HG03460 (cell line): ENCODE results near the gene DHX34.
"Not testable (repeated sequence)": the region's sequence is repeated elsewhere in the genome, so short reads cannot be mapped to it uniquely, and the experiment has no call there.

Experiments used
- ATAC-seq: cut with Tn5 transposase; IDR thresholded peaks from one replicate; pipeline ENCODE4 v1.9.1; 2021; ENCODE audit not compliant: unreplicated experiment

The DHX34 gene

DNA sequence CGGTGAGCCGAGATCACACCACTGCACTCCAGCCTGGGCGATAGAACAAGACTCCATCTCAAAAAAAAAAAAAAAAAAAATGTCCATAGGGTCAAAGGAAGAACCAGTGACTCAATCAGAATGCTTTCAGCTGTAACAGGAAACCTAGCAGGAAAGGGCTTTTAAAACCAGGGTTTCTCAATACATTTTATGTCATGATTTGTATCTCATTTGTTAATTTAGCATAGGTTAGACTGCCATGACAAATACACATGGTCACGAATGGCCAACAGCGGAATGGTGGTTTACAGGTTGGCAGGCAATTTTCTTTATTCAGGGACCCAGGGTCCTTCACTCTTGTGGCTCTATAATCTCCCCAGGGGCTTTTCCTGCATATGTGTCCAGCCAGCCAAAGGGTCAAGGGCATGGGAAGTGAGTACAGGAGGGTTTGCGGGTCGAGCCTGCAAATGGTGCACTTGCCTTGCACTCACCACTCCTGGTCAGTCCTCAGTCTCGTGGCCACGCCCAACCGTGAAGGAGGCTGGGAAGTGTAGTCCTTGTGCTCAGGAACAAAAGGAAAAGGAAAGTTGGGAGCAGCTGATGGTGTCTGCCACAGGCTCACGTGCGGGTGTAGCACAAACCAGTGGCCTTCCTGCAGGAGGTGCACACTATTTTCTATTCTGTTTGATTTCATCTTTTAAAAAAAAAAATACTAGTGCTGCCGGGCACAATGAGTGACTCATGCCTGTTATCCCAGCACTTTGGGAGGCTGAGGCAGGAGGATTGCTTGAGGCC lies 14.8 kb downstream of the DHX34 start:
- no peak for ATAC-seq

DNA sequence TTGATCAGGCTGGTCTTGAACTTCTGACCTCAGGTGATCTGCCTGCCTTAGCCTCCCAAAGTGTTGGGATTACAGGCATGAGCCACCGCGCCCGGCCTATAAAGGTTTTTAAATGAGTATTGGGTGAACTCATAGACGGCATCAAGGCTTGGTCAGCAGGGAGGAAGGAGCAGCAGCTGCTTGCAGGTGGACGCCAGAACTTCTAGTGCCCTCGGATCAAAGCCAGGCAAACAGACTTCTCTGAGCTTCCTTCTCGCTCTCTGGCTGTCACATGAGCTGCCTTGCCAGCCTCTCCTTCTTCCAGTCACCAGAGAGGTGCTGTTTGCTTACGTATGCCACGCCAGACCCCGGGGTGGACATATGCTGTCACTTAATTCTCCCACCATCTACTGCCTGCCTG lies 16.3 kb downstream of the DHX34 start:
- ATAC-seq: not testable (repeated sequence)

DNA sequence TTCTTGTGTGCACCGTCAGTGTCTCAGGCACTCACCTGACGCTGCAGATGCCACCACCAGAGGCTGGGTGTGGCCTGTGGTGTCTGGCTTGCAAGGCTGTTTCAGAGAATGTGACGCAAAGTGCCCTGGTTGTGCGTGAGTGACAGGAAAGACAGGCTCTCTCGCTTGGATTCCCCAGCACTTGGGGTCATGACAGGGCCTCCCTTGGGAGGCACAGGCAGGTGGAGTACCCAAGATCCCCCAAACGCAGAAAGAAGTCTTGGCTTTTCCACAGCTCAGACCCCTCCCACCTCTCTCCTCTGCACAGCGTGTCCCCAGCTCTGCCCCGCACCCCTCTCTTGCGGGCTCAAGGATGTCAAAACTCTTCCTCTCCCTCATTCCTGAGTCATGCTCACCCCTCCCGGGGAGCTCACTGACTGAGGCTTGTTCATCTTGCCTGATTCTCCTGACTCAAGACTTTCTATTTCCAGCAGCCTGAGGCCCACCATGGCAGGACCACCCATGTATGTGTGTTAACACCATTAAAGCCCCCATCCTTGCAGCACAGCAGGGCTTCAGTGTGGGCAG lies 21.0 kb downstream of the DHX34 start:
- ATAC-seq: no peak

DNA sequence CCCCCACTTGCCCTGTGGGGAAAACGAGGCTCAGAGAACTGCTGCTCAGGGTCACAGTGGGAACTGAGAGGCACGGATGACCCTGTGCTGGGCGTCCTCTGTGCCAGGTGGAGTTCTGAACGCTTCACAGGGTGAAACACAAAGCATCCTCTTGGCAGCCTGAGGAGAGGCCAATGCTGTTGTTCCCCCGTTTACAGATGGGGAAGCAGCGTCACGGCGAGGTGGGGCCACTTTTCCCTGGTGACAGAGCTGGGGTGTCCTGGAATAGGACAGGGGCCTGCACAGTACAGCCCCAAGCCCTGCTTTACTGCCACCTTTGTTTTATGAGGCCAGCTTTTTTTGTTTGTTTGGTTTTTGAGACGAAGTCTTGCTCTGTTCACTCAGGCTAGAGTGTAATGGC lies 22.1 kb downstream of the DHX34 start:
- ATAC-seq: no peak

DNA sequence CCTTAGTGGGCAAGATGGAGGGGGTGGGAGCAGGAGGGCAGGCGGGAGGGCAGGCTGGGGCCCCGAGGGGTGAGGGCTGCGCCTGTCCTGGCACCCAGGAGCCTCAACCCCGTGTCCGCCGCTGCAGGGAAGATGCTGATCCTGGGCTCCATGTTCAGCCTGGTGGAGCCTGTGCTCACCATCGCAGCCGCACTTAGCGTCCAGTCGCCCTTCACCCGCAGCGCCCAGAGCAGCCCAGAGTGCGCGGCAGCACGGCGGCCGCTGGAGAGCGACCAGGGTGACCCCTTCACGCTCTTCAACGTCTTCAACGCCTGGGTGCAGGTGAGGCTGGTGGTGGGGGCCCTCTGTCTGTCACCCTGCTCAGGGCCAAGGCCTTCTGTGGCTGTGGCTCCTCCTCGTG lies 23.5 kb downstream of the DHX34 start:
- no peak for ATAC-seq

DNA sequence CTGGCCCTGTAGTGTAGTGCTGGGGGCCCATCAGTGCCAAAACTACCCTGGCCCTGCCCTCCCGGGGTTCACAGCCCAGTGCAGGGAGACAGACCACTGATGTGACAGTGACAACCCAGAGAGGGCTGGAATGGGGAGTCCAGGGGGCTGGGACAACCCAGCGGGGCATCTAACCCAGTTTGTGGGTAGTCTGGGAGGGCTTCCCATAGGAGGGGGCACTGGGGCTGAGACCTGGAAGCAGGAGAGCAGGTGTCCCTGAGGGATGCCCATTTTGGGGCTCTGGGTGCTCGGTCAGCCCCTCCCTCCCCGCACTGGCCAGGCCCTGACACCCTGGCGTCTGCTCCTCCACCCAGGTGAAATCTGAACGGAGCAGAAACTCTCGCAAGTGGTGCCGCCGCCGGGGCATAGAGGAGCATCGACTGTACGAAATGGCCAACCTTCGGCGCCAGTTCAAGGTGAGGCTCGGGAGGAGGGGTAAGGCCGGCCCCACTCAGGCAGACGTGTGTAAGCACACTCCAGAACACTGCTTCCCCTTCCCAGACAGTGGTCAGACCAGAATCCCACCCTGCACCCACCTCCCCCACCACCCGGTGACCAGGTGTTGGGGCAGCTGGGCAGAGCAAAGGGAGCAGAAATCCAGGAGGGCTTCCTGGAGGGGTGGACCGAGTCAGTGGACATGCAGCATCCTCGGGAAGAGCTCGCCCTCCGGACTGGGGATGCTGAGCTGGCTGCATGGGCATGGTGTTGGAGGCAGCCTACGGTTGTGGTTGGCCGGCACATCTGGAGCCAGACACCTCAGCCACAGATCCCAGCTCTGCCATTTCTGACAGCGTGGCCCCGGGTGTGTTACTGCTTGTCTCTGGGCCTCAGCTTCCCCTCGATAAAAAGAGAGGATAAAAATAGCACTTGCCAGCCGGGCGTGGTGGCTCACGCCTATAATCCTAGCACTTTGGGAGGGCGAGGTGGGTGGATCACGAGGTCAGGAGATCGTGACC lies 24.4 kb downstream of the DHX34 start:
- ATAC-seq: no peak

DNA sequence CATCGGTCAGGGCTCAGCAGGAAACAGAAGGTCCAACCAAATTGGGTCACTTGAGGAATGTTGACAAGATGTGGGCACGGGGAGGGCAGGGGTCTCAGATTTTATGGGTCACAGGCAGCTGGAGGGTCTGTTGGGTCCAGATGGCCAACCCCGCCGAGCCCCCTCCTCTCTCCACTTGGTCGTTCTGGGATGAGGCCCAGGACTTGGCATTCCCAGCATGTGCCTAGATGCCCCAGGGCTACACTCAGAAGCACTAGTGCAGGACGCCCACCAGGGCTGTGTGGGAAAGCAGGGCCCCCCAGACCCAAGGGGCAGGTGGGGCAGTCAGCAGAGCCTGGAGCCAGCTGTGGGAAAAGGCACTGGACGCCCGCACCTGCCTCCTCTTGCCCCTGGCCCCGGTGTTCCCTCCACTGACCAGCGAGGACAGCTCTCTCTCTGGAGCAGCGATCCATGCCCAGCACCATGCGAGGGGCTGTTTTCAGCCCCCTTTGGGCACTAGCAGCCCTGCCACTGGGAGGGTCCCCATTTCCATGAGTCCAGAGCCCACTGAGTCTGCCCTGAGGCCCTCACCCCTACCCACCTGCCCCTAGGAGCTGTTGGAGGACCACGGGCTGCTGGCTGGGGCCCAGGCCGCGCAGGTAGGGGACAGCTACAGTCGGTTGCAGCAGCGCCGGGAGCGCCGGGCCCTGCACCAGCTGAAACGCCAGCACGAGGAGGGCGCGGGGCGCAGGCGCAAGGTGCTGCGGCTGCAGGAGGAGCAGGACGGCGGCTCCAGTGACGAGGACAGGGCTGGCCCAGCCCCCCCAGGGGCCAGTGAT lies 26.0 kb downstream of the DHX34 start:
- ATAC-seq: no peak

DNA sequence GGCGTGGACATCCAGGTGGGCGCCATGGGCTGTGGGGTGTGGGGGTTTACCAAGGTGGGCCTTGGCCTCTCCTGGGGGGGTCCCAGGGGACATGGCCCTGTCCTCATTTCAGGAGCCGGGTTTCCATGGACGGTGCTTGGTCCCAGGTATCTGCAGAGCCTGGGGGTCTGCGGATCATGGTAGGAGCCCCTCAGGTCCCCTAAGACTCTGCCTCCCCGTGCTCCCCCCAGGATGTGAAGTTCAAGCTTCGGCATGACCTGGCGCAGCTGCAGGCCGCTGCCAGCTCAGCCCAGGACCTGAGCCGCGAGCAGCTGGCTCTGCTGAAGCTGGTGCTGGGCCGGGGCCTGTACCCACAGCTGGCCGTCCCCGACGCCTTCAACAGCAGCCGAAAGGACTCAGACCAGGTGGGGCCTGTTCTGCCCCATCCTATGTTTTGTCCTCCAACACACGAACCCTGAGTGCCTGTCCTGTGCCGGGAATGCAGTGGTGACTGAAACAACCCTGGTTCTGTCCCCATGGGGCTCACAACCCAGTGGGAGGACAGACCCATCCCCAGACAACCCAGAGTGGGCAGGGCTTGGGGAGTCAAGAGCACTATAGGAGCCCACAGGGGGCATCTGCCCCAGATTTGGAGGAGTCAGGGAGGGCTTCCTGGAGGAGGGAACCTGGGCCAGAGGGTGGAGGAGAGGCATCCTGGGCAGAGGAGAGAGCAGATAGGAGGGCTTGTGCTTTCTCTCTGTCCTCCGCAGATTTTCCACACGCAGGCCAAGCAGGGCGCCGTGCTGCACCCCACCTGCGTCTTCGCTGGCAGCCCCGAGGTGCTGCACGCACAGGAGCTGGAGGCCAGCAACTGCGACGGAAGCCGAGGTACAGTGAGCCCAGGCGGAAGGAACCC lies 26.8 kb downstream of the DHX34 start:
- ATAC-seq: no peak

DNA sequence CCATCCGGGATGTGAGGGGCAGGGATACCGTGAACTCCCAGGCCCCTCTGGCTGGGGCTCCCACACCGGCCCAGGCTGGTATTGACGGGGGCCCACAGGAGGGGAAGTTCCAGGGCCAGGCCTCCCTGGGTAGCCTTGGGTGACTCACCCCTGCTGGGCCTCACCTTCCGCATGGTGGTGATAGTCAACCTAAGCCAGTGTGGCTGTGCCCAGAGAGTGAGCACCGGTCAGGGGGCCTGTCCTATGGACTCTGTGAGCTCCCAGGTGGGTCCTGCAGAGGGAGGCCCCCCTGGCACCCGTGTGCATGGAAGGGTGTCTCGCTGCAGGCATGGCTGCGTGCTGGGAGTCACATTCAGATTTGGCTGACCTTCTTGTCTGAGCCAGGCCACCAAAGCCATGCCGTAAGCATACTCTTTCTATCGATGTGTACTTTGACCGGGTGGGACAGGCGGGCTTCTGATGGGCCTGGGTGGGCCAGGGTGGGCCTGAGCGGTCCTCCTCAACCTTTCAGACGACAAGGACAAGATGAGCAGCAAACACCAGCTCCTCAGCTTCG lies 27.6 kb downstream of the DHX34 start:
- ATAC-seq: no peak

DNA sequence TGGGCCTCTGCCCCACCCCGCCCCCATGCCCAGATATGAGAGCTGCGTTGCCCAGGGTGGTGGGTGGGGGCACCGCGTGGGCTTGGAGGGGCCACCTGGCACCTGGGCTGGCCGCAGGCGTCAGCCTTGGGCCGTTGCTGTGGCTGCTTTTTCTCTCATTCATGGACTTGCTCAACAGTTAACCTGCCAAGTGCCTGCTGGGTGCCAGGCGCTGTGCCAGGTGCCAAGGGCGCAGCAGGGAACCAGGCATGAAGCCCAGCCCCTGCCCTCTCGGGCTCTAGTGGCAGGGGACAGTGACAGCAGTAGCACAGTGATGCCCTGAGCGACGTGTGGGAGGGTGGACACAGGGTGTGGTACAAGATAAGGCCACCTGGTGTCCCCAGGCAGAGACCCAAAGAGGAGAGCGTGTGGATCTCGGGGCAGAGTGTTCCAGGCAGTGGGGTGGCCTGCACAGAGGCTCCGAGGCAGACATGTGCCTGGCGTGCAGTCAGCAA lies 28.1 kb downstream of the DHX34 start:
- no peak for ATAC-seq

DNA sequence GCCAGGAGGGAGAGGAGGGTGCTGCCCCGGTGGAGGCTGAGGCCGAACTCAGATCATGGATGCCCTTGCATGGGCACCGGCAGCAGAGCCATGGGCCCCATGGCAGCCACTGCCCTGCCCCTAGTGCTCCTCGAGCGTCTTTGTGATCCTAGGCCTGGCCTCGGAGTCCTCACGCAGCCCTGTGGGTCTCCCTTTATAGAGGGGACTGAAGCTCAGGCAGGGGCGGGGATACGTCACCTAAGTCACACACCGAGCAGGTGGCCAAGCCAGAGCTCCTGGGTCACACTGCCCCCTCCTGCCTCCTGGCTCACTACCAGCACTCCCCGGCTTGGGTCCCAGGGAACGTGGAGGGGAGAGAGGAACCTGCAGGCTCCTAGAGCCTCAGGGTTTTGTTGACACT lies 28.7 kb downstream of the DHX34 start:
- ATAC-seq: no peak

DNA sequence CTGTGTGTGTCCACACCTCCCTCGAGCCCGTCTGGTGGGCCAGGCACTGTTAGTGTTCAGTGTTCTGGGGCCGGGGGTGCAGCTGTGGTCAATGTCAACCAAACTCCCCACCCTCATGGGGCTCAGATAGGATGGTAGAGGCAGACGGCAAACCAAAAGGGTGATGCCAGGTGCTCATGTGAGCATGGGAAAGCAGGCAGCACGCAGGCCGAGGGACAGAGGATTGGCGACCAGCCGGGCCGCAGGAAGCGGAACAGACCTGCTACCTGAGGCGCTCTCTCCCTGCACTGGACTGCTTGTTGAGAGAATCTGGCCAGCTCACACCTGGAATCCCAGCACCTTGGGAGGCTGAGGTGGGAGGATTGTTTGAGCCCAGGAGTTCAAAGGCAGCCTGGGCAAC lies 29.1 kb downstream of the DHX34 start:
- no peak for ATAC-seq

DNA sequence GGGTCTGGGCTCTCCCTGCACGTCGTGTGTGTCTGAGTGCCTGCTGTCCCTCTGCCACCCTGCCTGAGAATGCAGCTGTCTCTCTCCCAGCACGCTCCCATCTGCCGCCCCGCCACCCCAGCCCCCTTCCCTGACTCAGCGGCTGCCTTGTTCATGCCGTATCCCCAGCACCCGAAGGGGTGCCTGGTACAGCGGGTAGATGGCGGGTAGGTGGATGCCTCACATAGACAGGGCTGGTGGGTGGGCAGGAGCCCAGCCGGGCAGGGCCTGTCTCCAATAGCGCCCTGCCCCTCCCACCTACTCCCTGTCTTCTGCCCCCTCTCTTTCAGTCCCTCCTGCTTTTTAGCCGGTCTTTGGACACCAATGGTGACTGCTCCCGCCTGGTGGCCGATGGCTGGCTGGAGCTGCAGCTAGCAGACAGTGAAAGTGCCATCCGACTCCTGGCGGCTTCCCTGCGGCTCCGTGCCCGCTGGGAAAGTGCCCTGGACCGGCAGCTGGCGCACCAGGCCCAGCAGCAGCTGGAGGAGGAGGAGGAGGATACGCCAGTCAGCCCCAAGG lies 30.3 kb downstream of the DHX34 start:
- no peak for ATAC-seq

DNA sequence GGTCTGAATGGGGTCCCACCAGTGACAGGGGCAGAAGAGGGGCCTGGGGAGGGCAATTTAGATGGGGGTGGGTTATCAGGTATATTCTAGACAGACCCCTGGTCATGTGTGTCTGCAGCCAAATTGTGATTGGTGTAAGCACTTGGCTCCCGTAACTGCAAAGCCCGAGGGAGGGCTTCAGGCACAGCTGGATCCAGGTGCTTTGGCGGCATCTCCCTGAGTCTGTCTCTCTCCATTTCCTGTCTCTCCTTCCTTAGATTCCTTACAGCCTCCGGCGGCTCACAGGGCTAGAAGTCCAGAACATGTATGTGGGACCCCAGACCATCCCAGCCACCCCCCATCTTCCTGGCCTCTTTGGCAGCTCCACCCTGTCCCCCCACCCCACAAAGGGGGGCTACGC lies 31.4 kb downstream of the DHX34 start:
- no peak for ATAC-seq

DNA sequence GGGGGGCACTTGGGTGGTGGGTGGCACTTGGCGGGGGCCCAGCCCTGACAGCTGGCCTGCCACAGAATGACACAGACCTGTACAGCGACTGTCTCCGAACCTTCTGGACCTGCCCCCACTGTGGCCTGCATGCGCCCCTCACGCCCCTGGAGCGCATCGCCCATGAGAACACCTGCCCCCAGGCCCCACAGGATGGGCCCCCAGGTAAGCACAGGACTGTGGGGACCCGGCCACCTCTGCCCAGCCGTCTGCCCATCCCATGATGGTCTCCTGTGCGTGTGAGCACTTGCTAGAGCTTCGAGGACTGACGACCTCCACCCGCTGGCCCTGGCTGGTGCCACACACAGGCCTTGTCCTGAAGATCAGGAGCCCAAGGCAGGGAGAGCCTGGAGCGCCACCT lies 32.0 kb downstream of the DHX34 start:
- no peak for ATAC-seq

DNA sequence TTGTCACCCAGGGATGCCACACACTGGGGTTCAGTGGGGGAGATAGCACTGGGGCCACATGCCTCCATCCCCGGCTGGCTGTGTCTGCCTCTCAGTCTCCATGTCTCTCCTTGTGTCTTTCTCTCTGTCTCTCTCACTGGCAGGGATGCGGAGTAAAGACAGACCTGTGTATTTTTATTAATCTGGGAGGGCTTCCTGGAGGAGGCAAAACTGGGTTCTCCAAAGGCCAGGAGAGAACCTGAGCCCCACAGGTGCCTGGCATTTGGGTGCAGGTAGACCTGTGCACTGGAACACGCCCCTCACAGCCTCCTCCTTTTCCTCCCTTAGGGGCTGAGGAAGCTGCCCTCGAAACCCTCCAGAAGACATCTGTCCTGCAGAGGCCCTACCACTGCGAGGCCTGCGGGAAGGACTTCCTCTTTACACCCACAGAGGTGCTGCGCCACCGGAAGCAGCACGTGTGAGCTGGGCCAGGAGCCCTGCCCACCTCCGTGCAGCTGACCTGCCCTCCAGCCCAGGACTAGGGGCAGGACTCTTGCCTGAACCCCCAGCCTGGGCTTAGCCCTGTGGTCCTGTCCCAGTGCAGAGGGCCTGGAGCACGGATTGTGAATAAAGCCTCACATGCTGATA lies 32.7 kb downstream of the DHX34 start:
- no peak for ATAC-seq

DNA sequence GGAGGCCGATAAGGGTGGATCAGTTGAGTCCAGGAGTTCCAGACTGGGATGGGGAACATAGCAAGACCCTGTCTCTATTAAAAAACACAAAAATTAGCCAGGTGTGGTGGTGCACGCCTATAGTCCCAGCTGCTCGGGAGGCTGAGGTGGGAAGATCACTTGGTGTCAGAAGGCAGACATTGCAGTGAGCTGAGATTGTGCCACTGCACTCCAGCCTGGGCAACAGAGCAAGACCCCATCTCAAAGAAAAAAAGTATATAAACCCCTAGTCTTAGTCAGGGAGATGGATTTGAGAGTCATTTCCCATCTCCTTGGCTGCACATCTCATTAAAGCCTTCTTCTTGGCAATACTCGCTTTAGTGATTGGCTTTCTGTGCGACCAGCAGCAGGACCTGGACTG lies 34.8 kb downstream of the DHX34 start:
- ATAC-seq: not testable (repeated sequence)

DNA sequence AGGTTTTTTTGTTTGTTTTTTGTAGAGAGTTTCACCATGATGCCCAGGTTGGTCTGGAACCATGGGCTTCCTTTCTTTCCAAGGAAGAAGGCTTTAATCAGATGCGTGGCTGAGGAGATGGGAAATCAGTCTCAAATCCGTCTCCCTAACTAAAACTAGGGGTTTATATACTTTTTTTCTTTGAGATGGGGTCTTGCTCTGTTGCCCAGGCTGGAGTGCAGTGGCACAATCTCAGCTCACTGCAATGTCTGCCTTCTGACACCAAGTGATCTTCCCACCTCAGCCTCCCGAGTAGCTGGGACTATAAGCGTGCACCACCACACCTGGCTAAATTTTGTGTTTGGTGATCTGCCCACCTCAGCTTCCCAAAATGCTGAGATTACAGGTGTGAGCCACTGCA lies 35.4 kb downstream of the DHX34 start:
- not testable (repeated sequence) for ATAC-seq

DNA sequence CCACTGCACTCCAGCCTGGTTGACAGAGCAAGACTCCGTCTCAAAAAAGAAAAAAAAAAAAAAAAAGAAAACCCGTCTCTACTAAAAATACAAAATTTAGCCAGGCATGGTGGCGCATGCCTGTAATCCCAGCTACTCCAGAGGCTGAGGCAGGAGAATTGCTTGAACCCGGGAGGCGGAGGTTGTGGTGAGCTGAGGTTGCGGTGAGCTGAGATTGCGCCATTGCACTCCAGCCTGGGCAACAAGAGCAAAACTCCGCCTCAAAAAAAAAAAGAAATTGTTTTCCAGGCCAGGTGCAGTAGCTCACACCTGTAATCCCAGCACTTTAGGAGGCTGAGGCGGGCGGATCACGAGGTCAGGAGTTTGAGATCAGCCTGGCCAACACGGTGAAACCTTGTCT lies 37.5 kb downstream of the DHX34 start:
- not testable (repeated sequence) for ATAC-seq
